DND-41 (cell line): Measurements from ENCODE around the gene LAMTOR3.
"Not testable (repeated sequence)": the region's sequence is repeated elsewhere in the genome, so short reads cannot be mapped to it uniquely, and the experiment has no call there.

Source experiments
- ATAC-seq: fragments of 200-7000 bp; cut with Tn5 transposase; 3 replicates; pipeline ENCODE4 v1.9.1; 2021; ENCODE audit warnings: low read depth; ENCODE audit not compliant: insufficient read depth
- DNase-seq: peaks from one replicate; pipeline ENCODE4 v3.0.0-alpha.2; 2020
- H2AFZ ChIP-seq: 2 replicates; pipeline ENCODE4 v1.6.0; 2012; ENCODE audit warnings: low read depth, low read length
- H3K27ac ChIP-seq: 2 replicates; pipeline ENCODE4 v1.5.1; 2012; ENCODE audit warnings: low read length, inconsistent platforms
- H3K27me3 ChIP-seq: fragments of 200-600 bp; sonication (generic); 2 replicates; pipeline ENCODE4 v1.6.0; 2012; ENCODE audit warnings: low read length, mild to moderate bottlenecking, inconsistent platforms; ENCODE audit not compliant: insufficient read depth, poor library complexity
- H3K36me3 ChIP-seq: 2 replicates; pipeline ENCODE4 v1.5.1; 2012; ENCODE audit warnings: low read length, inconsistent platforms; ENCODE audit not compliant: insufficient read depth
- H3K4me1 ChIP-seq: 2 replicates; pipeline ENCODE4 v1.5.1; 2012; ENCODE audit warnings: mild to moderate bottlenecking, low read length; ENCODE audit not compliant: insufficient read depth
- H3K4me2 ChIP-seq: 2 replicates; pipeline ENCODE4 v1.6.0; 2012; ENCODE audit warnings: mild to moderate bottlenecking, moderate library complexity, low read length, inconsistent platforms; ENCODE audit not compliant: insufficient read depth
- H3K4me3 ChIP-seq, 2 experiments: fragments of 200-600 bp in 1 of 2; shearing (Covaris generic) in 1 of 2; 2 replicates each; pipeline ENCODE4 v1.5.1; 2012 to 2016; ENCODE audit warnings: inconsistent platforms in 2 of 2, low read length in 2 of 2, mild to moderate bottlenecking in 2 of 2, low read depth in 1 of 2, moderate library complexity in 1 of 2
- H3K79me2 ChIP-seq: 2 replicates; pipeline ENCODE4 v1.6.0; 2012; ENCODE audit warnings: low read length, inconsistent platforms; ENCODE audit not compliant: insufficient read depth
- H3K9ac ChIP-seq: 2 replicates; pipeline ENCODE4 v1.6.0; 2012; ENCODE audit warnings: low read depth, mild to moderate bottlenecking, inconsistent platforms, low read length, moderate library complexity
- H3K9me3 ChIP-seq: 2 replicates; pipeline ENCODE4 v1.5.1; 2012; ENCODE audit warnings: low read length, moderate library complexity, mild to moderate bottlenecking, inconsistent platforms; ENCODE audit not compliant: insufficient read depth, severe bottlenecking
- H4K20me1 ChIP-seq: 2 replicates; pipeline ENCODE4 v1.6.0; 2012; ENCODE audit warnings: low read length; ENCODE audit not compliant: insufficient read depth
- CTCF ChIP-seq: IDR thresholded peaks from 2 replicates; pipeline ENCODE4 v1.5.1; 2012; ENCODE audit warnings: borderline replicate concordance, low read length, moderate library complexity, mild to moderate bottlenecking; ENCODE audit not compliant: poor library complexity, severe bottlenecking; ENCODE audit errors: extremely low read depth
- EZH2 ChIP-seq: IDR thresholded peaks from 3 replicates; pipeline ENCODE4 v1.6.1; 2012; ENCODE audit warnings: borderline replicate concordance, low read depth, mild to moderate bottlenecking, moderate library complexity, low read length, inconsistent platforms; ENCODE audit not compliant: severe bottlenecking

The LAMTOR3 gene

GRCh38 chr4:99832321-99832720 is 61.9 kb downstream of the LAMTOR3 start:
- TF ChIP-seq CTCF (no peak), EZH2 (no peak)
- no peaks in the 10 kb centered on the region for H3K79me2 ChIP-seq
- H3K4me3 ChIP-seq, result no peak overlapping the region
- H3K27me3 ChIP-seq, result peaks cover 3% of the 10 kb centered on the region
- no peak overlapping the region for H3K4me2 ChIP-seq
- ATAC-seq (no peak), DNase-seq (no peak)
- no peaks in the 10 kb centered on the region for H4K20me1 ChIP-seq
- no peak overlapping the region for H2AFZ ChIP-seq
- no peak overlapping the region for H3K9ac ChIP-seq
- no peaks in the 10 kb centered on the region for H3K9me3 ChIP-seq
- H3K36me3 ChIP-seq, result no peaks in the 10 kb centered on the region
- no peaks in the 10 kb centered on the region for H3K4me1 ChIP-seq
- no peak overlapping the region for H3K27ac ChIP-seq

GRCh38 chr4:99830051-99830450 is 64.2 kb downstream of the LAMTOR3 start:
- not testable (repeated sequence) for H3K4me2 ChIP-seq, H2AFZ ChIP-seq, ATAC-seq, H3K9me3 ChIP-seq, H3K27me3 ChIP-seq, H4K20me1 ChIP-seq, H3K4me1 ChIP-seq, H3K27ac ChIP-seq, H3K4me3 ChIP-seq, DNase-seq, H3K9ac ChIP-seq, H3K79me2 ChIP-seq, H3K36me3 ChIP-seq

GRCh38 chr4:99828477-99828876 is 65.8 kb downstream of the LAMTOR3 start:
- H3K79me2 ChIP-seq, result no peaks in the 10 kb centered on the region

More at GRCh38 chr4:99828477-99828876, 65.8 kb downstream of the LAMTOR3 start:
- Histone ChIP-seq H3K36me3 (no peaks in the 10 kb centered on the region), H3K4me2 (no peak overlapping the region), H3K9ac (no peak overlapping the region), H3K4me3 (no peak overlapping the region), H3K4me1 (no peaks in the 10 kb centered on the region), H2AFZ (no peak overlapping the region), H3K27me3 (peaks cover 3% of the 10 kb centered on the region), H3K9me3 (no peaks in the 10 kb centered on the region), H3K27ac (no peak overlapping the region), H4K20me1 (no peaks in the 10 kb centered on the region)
- DNase-seq (no peak), ATAC-seq (no peak)
- TF ChIP-seq CTCF (no peak), EZH2 (no peak)
